HL-60 (cell line): ENCODE measurements around the gene TAF4.

Source experiments
- DNase-seq, 2 experiments: peaks; one replicate each; pipeline ENCODE4 v3.0.0-alpha.2; 2010 to 2020; ENCODE audit warnings: low read depth in 1 of 2, low spot score in 1 of 2
- H3K27ac ChIP-seq: fragments of 250-450 bp; sonication (Bioruptor Pico); replicated peaks from 2 replicates; pipeline ENCODE4 v1.5.1; 2020; ENCODE audit warnings: mild to moderate bottlenecking, moderate library complexity
- H3K27me3 ChIP-seq: fragments of 250-450 bp; sonication (Bioruptor Pico); 2 replicates; pipeline ENCODE4 v1.5.1; 2021; ENCODE audit warnings: mild to moderate bottlenecking, moderate library complexity; ENCODE audit not compliant: insufficient read depth, poor library complexity, severe bottlenecking
- H3K4me3 ChIP-seq: replicated peaks from 2 replicates; pipeline ENCODE4 v1.5.1; 2011; ENCODE audit warnings: mild to moderate bottlenecking, control low read depth, low read length; ENCODE audit not compliant: insufficient read depth
- CTCF ChIP-seq: IDR thresholded peaks from one replicate; pipeline ENCODE4 v1.5.1; 2011; ENCODE audit warnings: low read length, control low read depth, inconsistent platforms; ENCODE audit not compliant: insufficient read depth
- GABPA ChIP-seq: IDR thresholded peaks from 2 replicates; pipeline ENCODE4 v1.6.1; 2012; ENCODE audit warnings: low read depth
- POLR2AphosphoS5 ChIP-seq: IDR thresholded peaks from 2 replicates; pipeline ENCODE4 v1.6.1; 2012; ENCODE audit warnings: low read depth
- SPI1 ChIP-seq: IDR thresholded peaks from 2 replicates; pipeline ENCODE4 v1.6.1; 2012; ENCODE audit warnings: low read depth, mild to moderate bottlenecking, borderline replicate concordance
- TF ChIP-seq, protein P1 (sequence below): IDR thresholded peaks from 2 replicates; pipeline ENCODE4 v1.6.1; 2012; ENCODE audit warnings: low read depth; ENCODE audit not compliant: insufficient replicate concordance

Gene TAF4

GRCh38 chr20:62111148-62111547 lies 45.5 kb upstream of the TAF4 start:
- Histone ChIP-seq H3K27me3 (no peaks in the 10 kb centered on the region), H3K27ac (no peak overlapping the region), H3K4me3 (no peak overlapping the region)
- TF ChIP-seq POLR2AphosphoS5 (no peak), SPI1 (no peak), CTCF (no peak), GABPA (no peak)
- TF ChIP-seq, protein P1, sequence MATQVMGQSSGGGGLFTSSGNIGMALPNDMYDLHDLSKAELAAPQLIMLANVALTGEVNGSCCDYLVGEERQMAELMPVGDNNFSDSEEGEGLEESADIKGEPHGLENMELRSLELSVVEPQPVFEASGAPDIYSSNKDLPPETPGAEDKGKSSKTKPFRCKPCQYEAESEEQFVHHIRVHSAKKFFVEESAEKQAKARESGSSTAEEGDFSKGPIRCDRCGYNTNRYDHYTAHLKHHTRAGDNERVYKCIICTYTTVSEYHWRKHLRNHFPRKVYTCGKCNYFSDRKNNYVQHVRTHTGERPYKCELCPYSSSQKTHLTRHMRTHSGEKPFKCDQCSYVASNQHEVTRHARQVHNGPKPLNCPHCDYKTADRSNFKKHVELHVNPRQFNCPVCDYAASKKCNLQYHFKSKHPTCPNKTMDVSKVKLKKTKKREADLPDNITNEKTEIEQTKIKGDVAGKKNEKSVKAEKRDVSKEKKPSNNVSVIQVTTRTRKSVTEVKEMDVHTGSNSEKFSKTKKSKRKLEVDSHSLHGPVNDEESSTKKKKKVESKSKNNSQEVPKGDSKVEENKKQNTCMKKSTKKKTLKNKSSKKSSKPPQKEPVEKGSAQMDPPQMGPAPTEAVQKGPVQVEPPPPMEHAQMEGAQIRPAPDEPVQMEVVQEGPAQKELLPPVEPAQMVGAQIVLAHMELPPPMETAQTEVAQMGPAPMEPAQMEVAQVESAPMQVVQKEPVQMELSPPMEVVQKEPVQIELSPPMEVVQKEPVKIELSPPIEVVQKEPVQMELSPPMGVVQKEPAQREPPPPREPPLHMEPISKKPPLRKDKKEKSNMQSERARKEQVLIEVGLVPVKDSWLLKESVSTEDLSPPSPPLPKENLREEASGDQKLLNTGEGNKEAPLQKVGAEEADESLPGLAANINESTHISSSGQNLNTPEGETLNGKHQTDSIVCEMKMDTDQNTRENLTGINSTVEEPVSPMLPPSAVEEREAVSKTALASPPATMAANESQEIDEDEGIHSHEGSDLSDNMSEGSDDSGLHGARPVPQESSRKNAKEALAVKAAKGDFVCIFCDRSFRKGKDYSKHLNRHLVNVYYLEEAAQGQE, result no peak
- DNase-seq, result no peak

DNA sequence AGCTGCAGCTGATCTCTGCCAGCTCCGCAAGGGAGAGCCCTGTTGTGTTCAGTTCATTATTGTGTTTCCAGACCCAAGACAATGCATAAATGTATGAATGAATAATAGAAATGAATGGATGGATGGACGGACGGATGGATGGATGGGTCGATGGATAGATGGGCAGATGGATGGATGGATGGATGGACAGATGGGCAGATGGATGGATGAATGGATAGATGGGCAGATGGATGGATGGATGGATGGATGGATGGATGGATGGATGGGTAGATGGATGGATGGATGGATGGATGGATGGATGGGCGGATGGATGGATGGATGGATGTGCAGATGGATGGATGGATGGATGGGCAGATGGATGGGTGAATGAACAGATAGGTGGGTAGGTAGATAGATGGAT lies 39.9 kb upstream of the TAF4 start:
- TF ChIP-seq CTCF (no peak), SPI1 (no peak)
- TF ChIP-seq, protein P1, result no peak
- Histone ChIP-seq H3K4me3 (no peak overlapping the region), H3K27me3 (no peaks in the 10 kb centered on the region), H3K27ac (no peak overlapping the region)
- no peak for DNase-seq

DNA sequence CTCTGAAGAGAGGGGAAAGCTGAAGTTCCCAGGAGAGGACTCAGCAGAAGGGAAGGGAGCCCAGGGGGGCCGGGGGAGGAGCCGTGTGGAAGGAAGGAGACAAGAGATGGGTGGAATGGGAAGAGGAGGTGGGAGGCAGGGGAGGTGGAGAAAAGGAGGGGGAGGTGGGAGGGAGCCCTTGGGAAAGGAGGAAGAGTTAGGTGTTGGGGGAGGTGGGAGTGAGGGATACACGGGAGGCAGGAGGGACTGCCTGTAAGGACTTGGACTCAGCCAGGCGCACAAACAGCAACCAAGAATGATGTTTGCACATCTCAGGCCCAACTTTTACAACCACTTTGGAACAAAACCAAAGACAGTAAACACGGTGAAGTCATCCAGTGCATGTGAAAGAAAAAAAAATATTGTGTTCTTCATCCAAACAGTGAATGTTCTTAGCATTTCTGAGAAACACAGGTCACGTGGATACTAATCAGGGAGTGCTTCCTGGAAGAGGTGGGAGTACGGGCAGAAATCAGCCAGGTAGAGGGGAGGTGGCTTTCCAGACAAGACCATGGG lies 39.2 kb upstream of the TAF4 start:
- TF ChIP-seq SPI1 (no peak), GABPA (no peak), POLR2AphosphoS5 (no peak), CTCF (no peak)
- TF ChIP-seq, protein P1, result no peak
- H3K4me3 ChIP-seq, result no peak overlapping the region
- DNase-seq, result no peak

More for the DNA sequence above, 39.2 kb upstream of the TAF4 start:
- Histone ChIP-seq H3K27me3 (no peaks in the 10 kb centered on the region), H3K27ac (no peak overlapping the region)
